GM18870 (cell line): ENCODE results near the gene RASGRP2.
"Not testable (repeated sequence)": the region's sequence is repeated elsewhere in the genome, so short reads cannot be mapped to it uniquely, and the experiment has no call there.

Source experiments
- ATAC-seq: cut with Tn5 transposase; IDR thresholded peaks from one replicate; pipeline ENCODE4 v1.9.1; 2021; ENCODE audit warnings: moderate library complexity; ENCODE audit not compliant: unreplicated experiment

RASGRP2 gene

GRCh38 chr11:64720640-64721358, 23.1 kb downstream of the RASGRP2 start:
- ATAC-seq, result no peak

DNA sequence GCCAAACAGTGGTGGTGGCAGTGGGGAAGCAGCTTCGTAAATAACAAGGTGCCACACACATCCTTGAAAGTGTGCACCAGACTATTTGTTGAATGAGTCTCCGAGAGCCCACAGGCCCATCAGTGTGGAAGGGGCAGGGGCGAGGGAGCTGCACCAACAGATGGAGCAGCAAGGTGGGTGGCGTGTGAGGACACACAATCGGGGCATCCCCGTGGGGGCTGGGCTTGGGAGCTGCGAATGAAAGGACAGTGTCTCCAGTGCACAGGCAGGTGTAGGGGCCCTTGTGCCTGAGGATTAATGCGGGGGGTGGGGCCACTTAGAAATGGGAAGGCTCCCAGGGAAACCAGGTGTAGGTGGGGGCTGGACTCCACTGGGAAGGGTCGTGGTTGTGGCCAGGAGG, 23.8 kb downstream of the RASGRP2 start:
- no peak for ATAC-seq

GRCh38 chr11:64719406-64719805, 24.5 kb downstream of the RASGRP2 start:
- ATAC-seq, result no peak

GRCh38 chr11:64718780-64719124, 25.2 kb downstream of the RASGRP2 start:
- ATAC-seq, result no peak

GRCh38 chr11:64718084-64718779, 25.7 kb downstream of the RASGRP2 start:
- ATAC-seq, result no peak

DNA sequence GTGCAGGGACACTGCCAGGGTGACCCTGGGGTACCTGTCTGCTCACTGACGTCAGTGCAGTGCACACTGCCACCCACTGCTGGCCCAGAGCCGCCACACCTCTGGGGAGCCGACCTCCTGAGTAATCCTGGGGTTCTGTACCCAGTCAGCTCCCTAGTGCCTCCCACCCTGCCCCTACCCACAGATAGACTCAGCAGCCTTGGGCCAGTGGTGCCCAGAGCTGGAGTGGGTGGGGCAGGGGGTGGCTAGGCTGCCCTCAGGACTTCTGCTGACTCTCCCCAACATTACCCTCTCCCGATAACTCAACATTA, 26.7 kb downstream of the RASGRP2 start:
- no peak for ATAC-seq

DNA sequence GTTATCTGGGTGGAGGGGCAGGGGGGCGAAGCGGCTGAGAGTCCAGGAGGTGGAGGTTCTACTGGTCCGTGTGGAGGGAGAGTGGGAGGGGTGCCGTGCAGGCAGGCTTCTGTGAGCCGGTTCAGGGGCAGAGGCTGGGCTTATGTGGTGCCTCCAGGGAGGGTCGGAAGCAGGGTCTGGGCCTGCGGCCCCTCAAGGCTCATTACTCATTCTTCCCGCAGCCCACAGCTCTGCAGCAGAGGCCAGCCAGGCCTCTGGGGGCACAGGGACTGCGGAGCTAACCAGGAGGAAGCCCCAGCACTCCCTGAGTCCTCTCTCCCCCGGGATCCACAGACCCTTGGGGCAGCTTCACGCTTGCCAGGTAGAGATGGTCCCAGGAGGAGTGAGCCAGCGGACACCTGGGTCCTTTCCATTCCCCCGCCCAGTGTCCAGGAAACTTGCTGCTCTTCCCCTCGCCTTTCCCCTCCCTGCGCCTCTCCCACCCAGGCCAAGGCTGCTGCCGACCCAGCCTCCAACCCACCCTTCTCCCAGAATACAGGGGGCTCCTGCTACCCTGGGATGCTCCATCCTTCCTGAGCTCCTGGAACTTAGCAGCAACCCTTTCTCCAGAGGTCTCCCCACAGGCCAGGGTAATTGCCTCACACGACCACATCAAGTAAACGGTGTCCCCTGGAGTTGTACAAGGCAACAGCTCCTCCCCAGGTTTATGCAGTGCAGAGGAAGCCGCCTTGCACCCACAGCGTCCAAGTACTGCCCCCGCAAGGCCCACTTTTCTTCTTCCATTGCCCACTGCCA, 27.3 kb downstream of the RASGRP2 start:
- no peak for ATAC-seq

- ATAC-seq, result no peak
Measured at GRCh38 chr11:64715756-64716472, 28.0 kb downstream of the RASGRP2 start.

DNA sequence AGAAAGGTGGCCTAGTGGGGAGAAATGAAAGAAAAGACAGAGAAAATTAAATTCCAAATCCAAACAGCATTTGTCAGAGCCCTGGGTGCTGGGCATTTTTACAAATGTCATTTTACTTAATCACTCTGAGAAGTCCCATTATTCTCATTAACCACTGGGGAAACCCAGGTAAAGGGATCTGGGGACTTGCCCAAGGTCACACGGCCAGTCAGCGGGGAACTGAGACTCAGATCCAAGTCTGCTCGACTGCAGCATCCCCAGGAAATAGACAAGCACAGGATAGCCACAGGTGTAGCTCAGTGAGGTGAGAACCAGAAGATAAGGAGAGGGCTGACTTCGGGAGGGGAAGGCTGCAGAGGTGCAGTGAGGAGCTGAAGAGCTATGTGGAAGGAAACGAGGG, 28.8 kb downstream of the RASGRP2 start:
- no peak for ATAC-seq

DNA sequence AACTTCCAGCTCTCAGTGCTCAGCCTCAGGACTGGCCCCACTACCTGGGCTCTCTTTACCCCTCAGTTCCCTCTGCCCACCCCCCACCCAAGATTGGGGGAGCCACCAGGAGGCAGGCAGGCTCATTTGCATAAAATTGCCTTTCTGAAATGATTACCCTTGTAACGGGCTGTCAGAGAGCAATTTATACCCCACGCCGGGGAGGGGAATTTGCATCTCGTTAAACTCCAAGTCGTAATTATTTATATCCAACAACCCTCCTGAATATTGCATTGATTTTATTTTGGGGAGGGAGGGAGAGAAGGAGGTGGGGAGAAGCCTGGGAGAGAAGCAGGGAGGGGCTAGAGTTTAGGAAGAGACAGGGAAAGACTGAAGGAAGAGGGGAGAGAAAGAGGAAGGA, 29.3 kb downstream of the RASGRP2 start:
- no peak for ATAC-seq

DNA sequence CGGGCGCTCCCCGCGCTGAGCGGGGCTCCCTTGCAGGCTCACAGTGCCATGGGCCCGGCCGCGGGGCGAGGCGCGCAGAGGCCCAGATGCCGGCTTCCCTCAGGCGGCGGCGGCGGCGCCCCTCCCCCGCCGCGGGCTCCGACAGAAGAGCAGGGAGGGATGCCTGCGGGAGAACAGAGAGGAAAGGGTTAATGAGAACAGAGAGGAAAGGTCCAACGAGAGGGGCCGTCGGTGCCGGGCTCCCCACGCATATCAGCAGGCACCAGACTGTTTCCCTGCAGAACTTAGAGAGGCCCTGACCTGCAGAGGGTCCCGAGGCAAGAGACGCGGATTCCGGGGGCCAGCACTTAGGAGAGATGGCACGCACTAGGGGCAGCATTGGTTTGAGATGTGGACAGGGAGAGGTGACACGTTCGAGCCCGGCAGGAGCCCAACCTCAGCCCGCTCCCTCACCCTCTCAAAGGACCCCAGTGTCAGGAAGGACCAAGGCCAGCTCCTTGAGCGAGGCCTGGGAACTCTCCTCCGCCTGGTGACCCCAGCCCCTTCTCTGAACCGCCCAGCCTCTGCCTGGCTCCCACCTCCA, 30.1 kb downstream of the RASGRP2 start:
- no peak for ATAC-seq

DNA sequence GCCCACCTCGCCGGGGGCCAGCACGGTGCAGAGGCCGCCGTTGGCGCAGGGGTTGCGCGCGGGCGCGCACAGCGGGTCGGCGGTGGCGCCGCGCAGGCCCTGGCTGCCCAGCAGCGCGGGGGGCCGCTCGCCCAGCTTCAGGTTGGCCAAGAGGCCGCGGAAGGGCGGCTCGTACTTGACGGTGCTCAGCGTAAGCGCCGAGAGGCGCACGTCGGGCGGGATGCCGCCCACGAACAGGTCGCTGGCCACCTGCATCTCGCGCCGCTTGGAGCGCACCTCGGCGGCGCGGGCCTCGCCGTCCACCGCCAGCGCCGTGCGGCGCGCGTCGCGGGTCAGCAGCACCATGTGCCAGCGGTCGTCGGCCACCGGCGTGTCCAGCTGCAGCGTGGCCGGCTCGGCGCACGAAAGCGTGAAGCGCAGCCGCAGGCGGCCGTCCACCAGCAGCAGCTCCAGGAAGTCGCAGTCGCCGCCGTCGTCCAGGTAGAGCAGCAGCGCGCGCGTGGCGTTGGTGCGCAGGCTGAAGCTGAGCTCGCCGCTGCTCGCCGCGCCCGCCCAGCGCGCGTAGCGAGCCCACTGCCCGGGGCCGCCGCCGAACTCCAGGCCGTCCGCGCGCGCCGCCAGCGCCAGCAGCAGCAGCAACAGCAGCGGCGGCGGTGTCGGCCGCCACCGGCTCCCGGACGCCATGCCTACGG, 30.8 kb downstream of the RASGRP2 start:
- ATAC-seq, result no peak

DNA sequence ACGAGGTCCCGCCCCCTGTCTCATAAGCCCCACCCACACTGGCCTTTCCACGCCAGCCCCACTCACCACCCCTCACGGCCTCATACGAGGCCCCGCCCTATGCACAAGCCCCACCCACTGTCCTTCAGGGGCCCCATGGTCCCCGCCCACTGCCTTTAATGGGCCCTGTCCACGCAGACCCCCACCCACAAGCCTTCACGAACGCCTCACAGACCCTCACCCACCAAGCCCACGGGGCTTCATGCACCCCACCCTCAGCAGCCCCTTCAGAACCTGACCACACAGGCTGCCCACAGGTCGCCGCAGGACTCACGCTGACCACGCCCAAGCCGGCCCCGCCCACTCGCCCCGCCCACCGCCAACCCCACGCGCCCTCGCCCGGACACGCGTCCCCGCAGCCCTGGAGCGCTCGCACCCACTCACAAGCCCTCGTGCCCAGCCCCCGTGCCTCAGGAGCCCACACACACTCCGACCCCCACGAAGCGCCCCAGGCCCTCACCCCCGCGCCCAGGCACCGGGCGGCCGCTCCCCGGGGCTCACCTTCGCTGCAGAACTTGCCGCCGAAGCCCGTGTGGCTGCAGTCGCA, 31.4 kb downstream of the RASGRP2 start:
- no peak for ATAC-seq

DNA sequence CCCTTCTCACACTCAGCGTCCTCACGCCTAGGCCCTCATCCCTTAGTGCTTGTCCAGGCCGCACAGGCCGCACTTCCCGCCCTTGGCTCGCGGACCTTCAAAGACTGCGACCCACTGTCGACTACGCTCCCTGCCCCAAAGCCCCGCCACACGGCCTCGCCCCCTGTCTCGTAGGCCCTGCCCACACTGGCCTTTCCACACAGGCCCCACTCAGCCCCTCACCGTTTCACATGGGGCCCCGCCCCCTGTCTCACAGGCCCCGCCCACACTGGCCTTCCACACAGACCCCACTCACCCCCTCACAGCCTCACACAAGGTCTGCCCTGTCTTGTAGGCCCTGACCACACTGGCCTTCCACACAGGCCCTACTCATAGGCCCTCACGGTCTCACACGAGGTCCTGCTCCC, 32.0 kb downstream of the RASGRP2 start:
- ATAC-seq, result no peak

DNA sequence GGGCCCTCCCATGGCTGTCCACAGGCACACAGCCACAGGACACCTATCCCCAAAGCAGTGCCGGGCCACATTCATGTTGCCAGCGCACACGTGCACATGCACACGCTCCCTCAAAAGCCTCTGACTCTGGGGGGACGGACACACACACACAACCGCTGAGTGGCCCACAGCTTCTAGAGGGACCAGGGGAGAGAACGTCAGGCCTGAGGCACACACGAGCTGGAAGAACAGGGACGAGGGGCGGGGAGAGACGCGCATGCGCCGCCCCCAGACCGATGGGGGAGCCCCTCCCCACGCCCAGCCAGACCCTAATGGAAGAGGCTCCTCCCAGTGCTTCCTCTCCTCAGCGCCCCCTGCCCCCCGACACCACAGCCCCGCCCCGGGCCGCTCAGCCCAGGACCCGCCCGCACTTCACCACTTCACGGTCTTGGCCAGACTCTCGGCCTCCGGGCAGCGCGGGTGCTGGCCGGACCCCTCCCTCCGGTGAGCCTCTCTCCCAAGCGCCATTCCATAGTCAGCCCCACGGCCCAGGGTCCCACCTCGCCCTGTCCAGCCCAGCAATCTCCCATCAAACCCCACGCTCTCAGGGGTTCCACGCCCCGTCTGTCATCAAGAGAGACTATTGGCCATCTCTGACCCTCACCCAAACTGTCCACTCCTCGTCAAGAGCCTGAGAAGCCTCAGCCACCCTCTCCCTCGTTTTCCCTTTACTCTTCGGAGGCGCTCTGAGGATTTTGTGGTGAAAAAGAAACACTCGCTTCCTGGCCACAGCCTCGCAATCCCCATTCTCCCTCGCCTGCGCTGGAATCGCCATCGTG, 32.6 kb downstream of the RASGRP2 start:
- no peak for ATAC-seq

DNA sequence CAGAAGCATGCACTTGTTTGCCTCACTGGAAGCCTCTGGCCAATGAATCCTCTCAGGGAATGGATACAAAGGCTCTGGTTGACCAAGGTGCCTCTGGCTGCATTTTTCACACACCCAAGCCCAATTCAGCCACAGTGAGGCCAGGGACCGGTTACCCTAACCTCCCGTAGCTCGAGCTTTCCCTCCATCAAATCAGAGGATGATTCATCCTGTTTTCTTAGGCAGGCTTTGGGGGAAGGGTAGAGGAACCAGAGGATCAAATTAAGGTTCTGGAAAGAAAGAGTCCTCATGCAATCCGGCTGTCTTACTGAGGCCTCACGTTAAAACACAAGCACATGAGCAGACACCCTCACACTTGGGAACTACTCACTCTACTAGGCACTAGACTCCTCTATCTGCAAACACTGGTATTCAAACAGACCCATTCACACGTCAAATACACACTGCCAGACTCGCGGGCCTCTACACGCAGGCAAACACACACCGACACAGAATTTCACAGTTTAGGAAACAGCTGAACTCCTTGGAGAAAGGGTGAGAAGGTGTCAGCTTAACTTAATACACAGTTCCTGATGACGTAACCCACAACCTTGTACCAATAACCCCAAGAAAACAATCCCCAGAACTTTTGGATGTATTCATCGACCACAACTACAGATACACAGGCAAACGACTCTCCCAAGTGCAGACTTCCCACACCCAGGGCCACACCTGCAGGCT, 33.4 kb downstream of the RASGRP2 start:
- no peak for ATAC-seq

- no peak for ATAC-seq
Measured at GRCh38 chr11:64705501-64705900, 38.4 kb downstream of the RASGRP2 start.

- no peak for ATAC-seq
Measured at GRCh38 chr11:64703048-64703447, 40.9 kb downstream of the RASGRP2 start.

DNA sequence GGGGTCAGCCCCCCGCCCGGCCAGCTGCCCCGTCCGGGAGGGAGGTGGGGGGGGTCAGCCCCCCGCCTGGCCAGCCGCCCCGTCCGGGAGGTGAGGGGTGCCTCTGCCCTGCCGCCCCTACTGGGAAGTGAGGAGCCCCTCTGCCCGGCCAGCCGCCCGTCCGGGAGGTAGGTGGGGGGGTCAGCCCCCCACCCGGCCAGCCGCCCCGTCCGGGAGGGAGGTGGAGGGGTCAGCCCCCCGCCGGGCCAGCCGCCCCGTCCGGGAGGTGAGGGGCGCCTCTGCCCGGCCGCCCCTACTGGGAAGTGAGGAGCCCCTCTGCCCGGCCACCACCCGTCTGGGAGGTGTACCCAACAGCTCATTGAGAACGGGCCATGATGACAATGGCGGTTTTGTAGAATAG, 42.0 kb downstream of the RASGRP2 start:
- ATAC-seq, result not testable (repeated sequence)
